Activated CD8-positive, alpha-beta T cell treated with anti-CD3 and anti-CD28 coated beads for 36 hours (primary cell): Measurements from ENCODE around the gene ITGB6. TPM values are rescaled to one million over a fixed set of nuclear protein-coding genes. Genes with fewer than 3 reads are reported as not detected.
"Not testable (repeated sequence)": the region's sequence is repeated elsewhere in the genome, so short reads cannot be mapped to it uniquely, and the experiment has no call there.

Source experiments
- ATAC-seq: fragments of 200-7000 bp; cut with Tn5 transposase; one replicate; pipeline ENCODE4 v1.10.0; 2021; ENCODE audit warnings: mild to moderate bottlenecking, moderate library complexity
- CTCF ChIA-PET: fragments of 350-600 bp; sonication (Branson Sonifier 250); formaldehyde crosslinking; loops from one replicate; lab custom pipeline; 2021; ENCODE audit warnings: antibody characterized with exemption; lab: Charles Lee
- POLR2A ChIA-PET: fragments of 350-600 bp; sonication (Branson Sonifier 250); formaldehyde crosslinking; loops from one replicate; lab custom pipeline; 2021; ENCODE audit warnings: antibody characterized with exemption; lab: Charles Lee
- DNase-seq: peaks from one replicate; pipeline ENCODE4 v3.0.0-alpha.2; 2020
- H3K27ac Mint-ChIP-seq: one replicate; pipeline ENCODE4 v1.8.0; 2021; ENCODE audit warnings: mild to moderate bottlenecking, mixed read lengths
- H3K27me3 Mint-ChIP-seq: one replicate; pipeline ENCODE4 v1.8.0; 2021; ENCODE audit warnings: mixed read lengths
- H3K36me3 Mint-ChIP-seq: one replicate; pipeline ENCODE4 v1.8.0; 2021; ENCODE audit warnings: low read depth, mixed read lengths
- H3K4me1 Mint-ChIP-seq: one replicate; pipeline ENCODE4 v1.8.0; 2021; ENCODE audit warnings: low read depth, mixed read lengths
- H3K4me3 Mint-ChIP-seq: one replicate; pipeline ENCODE4 v1.8.0; 2021; ENCODE audit warnings: mild to moderate bottlenecking, moderate library complexity, mixed read lengths
- H3K9me3 Mint-ChIP-seq: one replicate; pipeline ENCODE4 v1.8.0; 2021; ENCODE audit warnings: mixed read lengths
- CTCF ChIP-seq: fragments of 200-600 bp; IDR thresholded peaks from one replicate; pipeline ENCODE4 v1.8.0; 2022; ENCODE audit warnings: antibody characterized with exemption, mild to moderate bottlenecking
- intact Hi-C: fragments of 100-400 bp; cut with micrococcal nuclease; formaldehyde crosslinking; loops from one replicate; pipeline ENCODE4 v1.10.0; 2022
- total RNA-seq, 2 experiments: library from RNA; stranded (reverse); gene quantifications; one replicate each; pipeline ENCODE4 v1.2.3, GENCODE V29; 2021

The ITGB6 gene
- total RNA-seq, 2 experiments from 2014 or later, result not detected

- Mint-ChIP-seq H3K9me3 (peaks cover 2% of the 10 kb centered on the region), H3K4me3 (no peak overlapping the region), H3K27ac (no peak overlapping the region), H3K27me3 (peaks cover 2% of the 10 kb centered on the region), H3K4me1 (no peaks in the 10 kb centered on the region), H3K36me3 (no peaks in the 10 kb centered on the region)
- ChIA-PET POLR2A (no interaction called here), CTCF (interaction anchor here (0.6 kb wide), 1 partner anchor 95 kb away, joined by 3 read pairs; no protein-coding TSS in a partner anchor)
- DNase-seq (no peak), ATAC-seq (no peak)
- intact Hi-C loops, result no loop called here
- no peak for TF ChIP-seq CTCF
These were observed 43.4 kb downstream of the ITGB6 start for GRCh38 chr2:160156665-160157064.

GRCh38 chr2:160156100-160156499 lies 44.0 kb downstream of the ITGB6 start:
- ATAC-seq, result no peak
- no peak overlapping the region for H3K4me3 Mint-ChIP-seq
- H3K36me3 Mint-ChIP-seq, result no peaks in the 10 kb centered on the region
- POLR2A ChIA-PET, result no interaction called here
- peaks cover 2% of the 10 kb centered on the region for H3K9me3 Mint-ChIP-seq
- CTCF ChIA-PET, result interaction anchor here (0.6 kb wide), 1 partner anchor 96 kb away, joined by 3 read pairs; no protein-coding TSS in a partner anchor
- no peak for TF ChIP-seq CTCF
- intact Hi-C loops, result no loop called here
- no peak overlapping the region for H3K27ac Mint-ChIP-seq
- no peak for DNase-seq
- peaks cover 2% of the 10 kb centered on the region for H3K27me3 Mint-ChIP-seq
- H3K4me1 Mint-ChIP-seq, result no peaks in the 10 kb centered on the region

- H3K4me3 Mint-ChIP-seq, CTCF ChIA-PET, intact Hi-C loops, H3K4me1 Mint-ChIP-seq, H3K36me3 Mint-ChIP-seq, ATAC-seq, H3K27ac Mint-ChIP-seq, DNase-seq, H3K27me3 Mint-ChIP-seq, H3K9me3 Mint-ChIP-seq: not testable (repeated sequence)
- POLR2A ChIA-PET, result interaction anchor here (0.6 kb wide), 1 partner anchor 273 kb away, joined by 3 read pairs; no protein-coding TSS in a partner anchor
These were observed 51.7 kb downstream of the ITGB6 start for GRCh38 chr2:160148419-160148818.

GRCh38 chr2:160145471-160145870 lies 54.6 kb downstream of the ITGB6 start:
- TF ChIP-seq CTCF, result no peak
- ATAC-seq (no peak), DNase-seq (no peak)
- H3K4me3 Mint-ChIP-seq, result no peak overlapping the region
- H3K27ac Mint-ChIP-seq, result no peak overlapping the region
- peaks cover 6% of the 10 kb centered on the region for H3K27me3 Mint-ChIP-seq
- H3K9me3 Mint-ChIP-seq, result no peaks in the 10 kb centered on the region
- CTCF ChIA-PET, result no interaction called here
- H3K4me1 Mint-ChIP-seq, result no peaks in the 10 kb centered on the region
- intact Hi-C loops, result no loop called here
- no peaks in the 10 kb centered on the region for H3K36me3 Mint-ChIP-seq
- POLR2A ChIA-PET, result interaction anchor here (0.7 kb wide), 1 partner anchor 81 kb away, joined by 3 read pairs; no protein-coding TSS in a partner anchor

- no peak overlapping the region for H3K27ac Mint-ChIP-seq
- H3K4me1 Mint-ChIP-seq, result no peaks in the 10 kb centered on the region
- H3K4me3 Mint-ChIP-seq, result no peak overlapping the region
- intact Hi-C loops, result no loop called here
- ChIA-PET CTCF (no interaction called here), POLR2A (interaction anchor here (0.9 kb wide), 1 partner anchor 19 kb away, joined by 4 read pairs; no protein-coding TSS in a partner anchor)
- no peak for TF ChIP-seq CTCF
- ATAC-seq (no peak), DNase-seq (no peak)
- no peaks in the 10 kb centered on the region for H3K9me3 Mint-ChIP-seq
- no peaks in the 10 kb centered on the region for H3K36me3 Mint-ChIP-seq
- peaks cover 6% of the 10 kb centered on the region for H3K27me3 Mint-ChIP-seq
These were observed 55.6 kb downstream of the ITGB6 start for GRCh38 chr2:160144280-160144990.
